Measurements from ENCODE around the gene DLD.

- peak; percentile 94 for TF ChIP-seq CTCF (conservative IDR thresholded peaks at IDR 0.05)
- TF ChIP-seq ZFX (IDR thresholded peaks at IDR 0.05) = no peak
Measured at GRCh38 chr7:107874605-107875446, 16.2 kb upstream of the DLD start.
